SK-N-MC (cell line): ENCODE data around the gene COMMD7.
A peak's percentile ranks its signal among the peaks of the same experiment; 100 is the strongest.
"Not testable (repeated sequence)": the region's sequence is repeated elsewhere in the genome, so short reads cannot be mapped to it uniquely, and the experiment has no call there.

Source experiments
- DNase-seq: peaks from one replicate; pipeline ENCODE4 v3.0.0-alpha.2; 2011; ENCODE audit warnings: low read depth, low spot score
- H3K27ac ChIP-seq: fragments of 200-600 bp; sonication (generic); 2 replicates; pipeline ENCODE4 v1.5.1; 2016; ENCODE audit warnings: mixed run types
- H3K36me3 ChIP-seq: fragments of 200-600 bp; sonication (generic); 2 replicates; pipeline ENCODE4 v1.6.1; 2017; ENCODE audit warnings: antibody characterized with exemption, low read length, mixed read lengths; ENCODE audit not compliant: insufficient read depth
- H3K4me3 ChIP-seq: fragments of 200-600 bp; sonication (generic); 2 replicates; pipeline ENCODE4 v1.5.1; 2016
- H3K9ac ChIP-seq: fragments of 200-600 bp; sonication (generic); 2 replicates; pipeline ENCODE4 v1.8.0; 2017; ENCODE audit warnings: mixed run types, mixed read lengths; ENCODE audit not compliant: insufficient read length
- H3K9me3 ChIP-seq: fragments of 200-600 bp; sonication (generic); 2 replicates; pipeline ENCODE4 v1.6.1; 2017; ENCODE audit warnings: low read depth, mild to moderate bottlenecking, antibody characterized with exemption, low read length, moderate library complexity, mixed read lengths
- EZH2 ChIP-seq: fragments of 200-600 bp; sonication (generic); IDR thresholded peaks from one replicate; pipeline ENCODE4 v1.6.1; 2017; ENCODE audit warnings: antibody characterized with exemption
- FOXP2 ChIP-seq: optimal IDR thresholded peaks from 2 replicates; pipeline ENCODE3; 2011; ENCODE audit warnings: mild to moderate bottlenecking, moderate library complexity; ENCODE audit not compliant: insufficient read depth; ENCODE audit errors: extremely low read length, control extremely low read depth
- POLR2AphosphoS5 ChIP-seq: IDR thresholded peaks from 2 replicates; pipeline ENCODE4 v1.6.1; 2012; ENCODE audit warnings: mild to moderate bottlenecking, low read depth, low read length, borderline replicate concordance

Gene COMMD7

GRCh38 chr20:32742322-32743236, 688 bp downstream of the COMMD7 start:
- H3K27ac ChIP-seq = no peak overlapping the region
- DNase-seq = no peak
- no peaks in the 10 kb centered on the region for H3K9me3 ChIP-seq
- TF ChIP-seq EZH2 = no peak
- TF ChIP-seq FOXP2 = no peak
- no peak for TF ChIP-seq POLR2AphosphoS5
- peak overlapping the region; percentile 77 for H3K9ac ChIP-seq
- no peaks in the 10 kb centered on the region for H3K36me3 ChIP-seq
- H3K4me3 ChIP-seq = peak overlapping the region; percentile 86

DNA sequence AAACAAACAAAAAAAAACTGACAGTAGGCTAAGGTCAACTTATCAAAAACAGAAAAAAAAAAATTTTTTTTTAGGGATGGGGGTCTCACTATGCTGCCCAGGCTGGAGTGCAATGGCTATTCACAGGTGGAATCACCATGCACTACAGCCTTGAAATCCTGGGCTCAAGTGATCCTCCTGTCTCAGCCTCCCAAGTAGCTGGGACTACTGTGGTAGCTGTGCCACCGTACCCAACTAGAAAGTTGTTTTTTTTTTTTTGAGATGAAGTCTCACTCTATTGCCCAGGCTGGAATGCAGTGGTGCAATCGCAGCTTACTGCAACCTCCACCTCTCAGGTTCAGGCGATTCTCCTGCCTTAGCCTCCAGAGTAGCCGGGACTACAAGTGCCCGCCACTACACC, 2.1 kb downstream of the COMMD7 start:
- H3K4me3 ChIP-seq = no peak overlapping the region
- H3K27ac ChIP-seq = no peak overlapping the region
- TF ChIP-seq FOXP2 = no peak
- TF ChIP-seq POLR2AphosphoS5 = no peak
- TF ChIP-seq EZH2 = no peak
- no peaks in the 10 kb centered on the region for H3K36me3 ChIP-seq
- no peak overlapping the region for H3K9ac ChIP-seq
- no peaks in the 10 kb centered on the region for H3K9me3 ChIP-seq
- no peak for DNase-seq

GRCh38 chr20:32737371-32738223, 5.7 kb downstream of the COMMD7 start:
- no peak for DNase-seq
- Histone ChIP-seq H3K9me3 (no peaks in the 10 kb centered on the region), H3K36me3 (no peaks in the 10 kb centered on the region), H3K27ac (no peak overlapping the region), H3K4me3 (no peak overlapping the region), H3K9ac (no peak overlapping the region)
- TF ChIP-seq FOXP2 (no peak), POLR2AphosphoS5 (no peak), EZH2 (no peak)

DNA sequence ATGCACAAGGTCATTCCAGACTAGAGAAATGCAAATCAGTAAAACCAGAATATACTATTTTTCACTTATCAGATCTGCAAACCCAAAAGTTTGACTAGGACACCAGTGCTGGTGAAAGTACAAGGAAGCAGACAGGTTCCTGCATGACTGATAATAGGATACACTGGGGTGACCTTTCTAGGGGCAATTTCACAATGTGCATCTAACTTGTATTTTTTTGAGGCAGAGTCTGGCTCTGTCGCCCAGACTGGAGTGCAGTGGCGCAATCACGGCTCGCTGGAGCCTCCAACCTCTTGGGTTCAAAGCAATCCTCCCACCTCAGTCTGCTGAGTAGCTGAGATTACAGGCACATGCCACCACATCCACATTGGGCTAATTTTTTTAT, 11.4 kb downstream of the COMMD7 start:
- Histone ChIP-seq H3K9me3 (no peaks in the 10 kb centered on the region), H3K4me3 (no peak overlapping the region), H3K27ac (no peak overlapping the region), H3K9ac (no peak overlapping the region), H3K36me3 (no peaks in the 10 kb centered on the region)
- TF ChIP-seq FOXP2 = no peak
- TF ChIP-seq POLR2AphosphoS5 = no peak
- no peak for TF ChIP-seq EZH2
- no peak for DNase-seq

GRCh38 chr20:32729334-32729733, 13.9 kb downstream of the COMMD7 start:
- H3K4me3 ChIP-seq, DNase-seq, H3K36me3 ChIP-seq, H3K9me3 ChIP-seq, H3K27ac ChIP-seq, H3K9ac ChIP-seq: not testable (repeated sequence)

DNA sequence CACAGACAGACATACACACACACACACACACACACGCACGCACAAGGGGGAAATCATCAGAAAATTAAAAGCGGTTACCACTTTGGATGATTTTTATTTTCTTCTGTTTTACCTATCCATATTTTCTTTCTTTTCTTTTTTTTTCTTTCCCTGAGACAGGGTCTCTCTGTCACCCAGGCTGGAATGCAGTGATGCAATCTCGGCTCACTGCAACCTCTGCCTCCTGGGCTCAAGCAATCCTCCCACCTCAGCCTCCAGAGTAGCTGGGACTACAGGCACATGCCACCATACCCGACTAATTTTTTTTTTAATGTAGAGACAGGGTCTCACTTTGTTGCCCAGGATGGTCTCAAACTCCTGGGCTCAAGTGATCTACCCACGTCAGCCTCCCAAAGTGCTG, 14.8 kb downstream of the COMMD7 start:
- not testable (repeated sequence) for H3K9me3 ChIP-seq, H3K27ac ChIP-seq, H3K9ac ChIP-seq, H3K36me3 ChIP-seq, H3K4me3 ChIP-seq, DNase-seq

GRCh38 chr20:32727683-32728082, 15.6 kb downstream of the COMMD7 start:
- Histone ChIP-seq H3K9ac (no peak overlapping the region), H3K36me3 (no peaks in the 10 kb centered on the region), H3K9me3 (no peaks in the 10 kb centered on the region), H3K27ac (no peak overlapping the region), H3K4me3 (no peak overlapping the region)
- TF ChIP-seq POLR2AphosphoS5 = no peak
- TF ChIP-seq EZH2 = no peak
- no peak for TF ChIP-seq FOXP2
- no peak for DNase-seq

DNA sequence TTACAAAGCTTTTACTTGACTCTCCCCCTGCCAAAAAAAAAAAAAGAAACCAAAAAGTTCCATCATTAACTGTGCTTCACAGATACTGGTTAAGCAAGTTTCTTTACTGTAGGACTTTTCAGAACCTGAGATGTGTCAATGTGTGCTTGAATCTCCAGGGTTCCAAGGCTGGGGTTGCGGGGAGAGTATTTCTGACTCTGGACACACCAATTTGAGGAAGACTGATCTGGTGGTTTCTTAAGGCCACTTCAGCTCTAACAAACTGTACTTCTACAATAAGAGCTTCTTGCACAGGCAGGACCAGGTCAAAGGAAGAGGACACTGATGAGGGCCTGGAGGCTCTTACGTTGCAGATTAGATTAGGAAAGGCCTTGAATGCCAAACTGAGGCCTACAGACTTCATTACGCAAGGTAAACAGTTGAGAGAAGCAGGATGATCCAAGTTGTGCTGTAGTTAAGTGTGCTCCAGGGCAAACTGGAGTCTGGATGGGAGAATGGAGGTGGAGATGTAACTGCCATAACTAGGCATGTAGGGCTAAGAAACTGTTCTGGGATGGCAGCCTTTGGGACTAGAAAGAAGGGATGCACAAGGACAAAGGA, 24.4 kb downstream of the COMMD7 start:
- Histone ChIP-seq H3K9ac (no peak overlapping the region), H3K27ac (no peak overlapping the region), H3K9me3 (no peaks in the 10 kb centered on the region), H3K36me3 (no peaks in the 10 kb centered on the region), H3K4me3 (no peak overlapping the region)
- DNase-seq = no peak
- TF ChIP-seq POLR2AphosphoS5 (no peak), EZH2 (no peak), FOXP2 (no peak)
